Fibroblast of lung (primary cell): ENCODE data around the gene NKAIN1. TPM values are rescaled to one million over a fixed set of nuclear protein-coding genes. Genes with fewer than 3 reads are reported as not detected.

Experiments
- DNase-seq, 2 donors: peaks; one replicate each; pipeline versions ENCODE4 v3.0.0 to v3.0.0-alpha.2; 2010; ENCODE audit warnings: low read depth in 2 of 2
- H2AFZ ChIP-seq: 2 replicates; pipeline ENCODE4 v1.5.1; 2012; ENCODE audit warnings: low read length, control low read depth, inconsistent platforms
- H3K27ac ChIP-seq: 2 replicates; pipeline ENCODE4 v1.5.1; 2011; ENCODE audit warnings: low read length, control low read depth; ENCODE audit not compliant: insufficient read depth
- H3K27me3 ChIP-seq: 2 replicates; pipeline ENCODE4 v1.5.1; 2011; ENCODE audit warnings: mild to moderate bottlenecking, low read length; ENCODE audit not compliant: control insufficient read depth, insufficient read depth
- H3K36me3 ChIP-seq: 2 replicates; pipeline ENCODE4 v1.5.1; 2011; ENCODE audit warnings: low read length; ENCODE audit not compliant: control insufficient read depth, insufficient read depth
- H3K4me1 ChIP-seq: 2 replicates; pipeline ENCODE4 v1.5.1; 2011; ENCODE audit warnings: low read length; ENCODE audit not compliant: control insufficient read depth, insufficient read depth; ENCODE audit errors: extremely low read depth
- H3K4me2 ChIP-seq: 2 replicates; pipeline ENCODE4 v1.5.1; 2011; ENCODE audit warnings: low read length, control low read depth; ENCODE audit not compliant: insufficient read depth; ENCODE audit errors: extremely low read depth
- H3K4me3 ChIP-seq, 4 experiments: fragments of 200-600 bp in 1 of 4; sonication (generic) in 1 of 4; replicated peaks in 1 of 4; 2 replicates each; pipeline ENCODE4 v1.5.1; 2011 to 2016; ENCODE audit warnings: low read length in 4 of 4, low read depth in 3 of 4, mild to moderate bottlenecking in 3 of 4, control low read depth in 2 of 4, inconsistent platforms in 1 of 4, mixed read lengths in 1 of 4; ENCODE audit not compliant: insufficient read depth in 1 of 4; ENCODE audit errors: control extremely low read depth in 1 of 4
- H3K79me2 ChIP-seq: 2 replicates; pipeline ENCODE4 v1.5.1; 2012; ENCODE audit warnings: mild to moderate bottlenecking, low read length, inconsistent platforms; ENCODE audit not compliant: control insufficient read depth, insufficient read depth
- H3K9ac ChIP-seq: 2 replicates; pipeline ENCODE4 v1.5.1; 2011; ENCODE audit warnings: mild to moderate bottlenecking, low read length, control low read depth; ENCODE audit not compliant: insufficient read depth
- H3K9me3 ChIP-seq: 2 replicates; pipeline ENCODE4 v1.5.1; 2012; ENCODE audit warnings: low read depth, low read length; ENCODE audit not compliant: control insufficient read depth, insufficient read depth
- H4K20me1 ChIP-seq: 2 replicates; pipeline ENCODE4 v1.5.1; 2011; ENCODE audit warnings: low read length; ENCODE audit not compliant: control insufficient read depth, insufficient read depth; ENCODE audit errors: extremely low read depth
- CTCF ChIP-seq, 2 donors: IDR thresholded peaks in 1 of 2; conservative IDR thresholded peaks in 1 of 2; 1 replicate in 1 of 2; 2 replicates in 1 of 2; pipeline ENCODE4 v1.5.1; 2011 to 2012; ENCODE audit warnings: low read length in 2 of 2, control low read depth in 1 of 2, inconsistent platforms in 1 of 2, low read depth in 1 of 2, mild to moderate bottlenecking in 1 of 2
- EZH2 ChIP-seq: IDR thresholded peaks from 2 replicates; pipeline ENCODE4 v1.5.1; 2012; ENCODE audit warnings: low read length, control low read depth, mild to moderate bottlenecking; ENCODE audit errors: missing control alignments
- polyA plus RNA-seq, 2 donors: library from polyadenylated mRNA; depleted of rRNA in 1 of 2; stranded (reverse) in 1 of 2; unstranded in 1 of 2; fragments of >200 nt; gene quantifications; 2 replicates each; pipeline ENCODE4 v1.2.1, GENCODE V29; 2011 to 2012; ENCODE audit warnings: missing spikeins in 1 of 2
- total RNA-seq: library from RNA; depleted of rRNA; stranded (reverse); fragments of >200 nt; gene quantifications from 2 replicates; pipeline ENCODE4 v1.2.1, GENCODE V29; 2014

The NKAIN1 gene
- total and polyA plus RNA-seq, 2 donors (not counting 1 experiment from before 2014, with no cell fraction given), result 0.07 to 0.17 TPM

- Histone ChIP-seq H4K20me1 (no peaks in the 10 kb centered on the region), H3K9me3 (no peaks in the 10 kb centered on the region), H3K79me2 (no peaks in the 10 kb centered on the region), H3K27me3 (no peaks in the 10 kb centered on the region), H3K4me1 (no peaks in the 10 kb centered on the region), H3K36me3 (peaks cover 3% of the 10 kb centered on the region), H3K9ac (no peak overlapping the region), H2AFZ (no peak overlapping the region), H3K4me2 (no peak overlapping the region), H3K4me3 (no peak overlapping the region), H3K27ac (no peak overlapping the region)
- TF ChIP-seq CTCF (conservative IDR thresholded peaks at IDR 0.05 in 1 of 2, IDR thresholded peaks at IDR 0.05 in 1 of 2; ENCODE audit: low read depth in 1 of 2, low read length in 2 of 2), result no peak
- TF ChIP-seq EZH2, result no peak
- DNase-seq, result no peak
Measured at GRCh38 chr1:31257213-31257612, 17.5 kb upstream of the NKAIN1 start.

GRCh38 chr1:31249854-31250253, 10.2 kb upstream of the NKAIN1 start:
- no peak for TF ChIP-seq CTCF (conservative IDR thresholded peaks at IDR 0.05 in 1 of 2, IDR thresholded peaks at IDR 0.05 in 1 of 2; ENCODE audit: low read depth in 1 of 2, low read length in 2 of 2)
- no peak for TF ChIP-seq EZH2
- DNase-seq, result no peak
- H3K27ac ChIP-seq, result no peak overlapping the region
- no peak overlapping the region for H3K9ac ChIP-seq
- H3K4me2 ChIP-seq, result no peak overlapping the region
- no peaks in the 10 kb centered on the region for H3K4me1 ChIP-seq
- no peaks in the 10 kb centered on the region for H3K27me3 ChIP-seq
- H3K36me3 ChIP-seq, result no peaks in the 10 kb centered on the region
- H3K9me3 ChIP-seq, result no peaks in the 10 kb centered on the region
- H4K20me1 ChIP-seq, result no peaks in the 10 kb centered on the region
- no peaks in the 10 kb centered on the region for H3K79me2 ChIP-seq
- no peak overlapping the region for H3K4me3 ChIP-seq
- H2AFZ ChIP-seq, result no peak overlapping the region

DNA sequence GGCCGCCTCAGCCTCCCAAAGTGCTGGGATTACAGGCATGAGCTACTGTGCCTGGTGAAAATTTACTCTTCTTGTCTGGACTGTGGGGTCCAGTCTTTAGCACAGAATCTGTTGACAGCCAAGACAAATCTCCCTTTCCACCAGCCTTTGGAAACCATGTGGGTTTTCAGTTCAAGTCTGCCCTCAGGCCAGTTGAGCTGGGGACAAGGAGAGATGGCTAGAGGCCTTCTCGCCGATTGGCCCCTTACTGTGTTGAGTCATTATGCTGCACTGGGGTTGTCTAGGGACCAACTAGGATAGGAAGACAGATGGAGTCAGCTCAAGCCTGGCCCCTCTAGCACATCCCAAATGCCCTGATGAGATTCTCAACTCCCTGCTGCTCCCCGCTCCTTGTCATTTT, 8.6 kb upstream of the NKAIN1 start:
- H3K4me3 ChIP-seq, result no peak overlapping the region
- no peak for DNase-seq
- no peak overlapping the region for H2AFZ ChIP-seq
- no peak overlapping the region for H3K27ac ChIP-seq
- no peak overlapping the region for H3K9ac ChIP-seq
- H3K4me1 ChIP-seq, result no peaks in the 10 kb centered on the region
- H3K9me3 ChIP-seq, result no peaks in the 10 kb centered on the region
- no peaks in the 10 kb centered on the region for H4K20me1 ChIP-seq
- TF ChIP-seq EZH2 (no peak), CTCF (conservative IDR thresholded peaks at IDR 0.05 in 1 of 2, IDR thresholded peaks at IDR 0.05 in 1 of 2; ENCODE audit: low read depth in 1 of 2, low read length in 2 of 2) (no peak)
- no peaks in the 10 kb centered on the region for H3K27me3 ChIP-seq
- no peak overlapping the region for H3K4me2 ChIP-seq
- H3K36me3 ChIP-seq, result no peaks in the 10 kb centered on the region
- H3K79me2 ChIP-seq, result no peaks in the 10 kb centered on the region
